ENCODE measurements around the gene PNMA6E.
"Not testable (repeated sequence)": the region's sequence is repeated elsewhere in the genome, so short reads cannot be mapped to it uniquely, and the experiment has no call there.

PNMA6E gene

DNA sequence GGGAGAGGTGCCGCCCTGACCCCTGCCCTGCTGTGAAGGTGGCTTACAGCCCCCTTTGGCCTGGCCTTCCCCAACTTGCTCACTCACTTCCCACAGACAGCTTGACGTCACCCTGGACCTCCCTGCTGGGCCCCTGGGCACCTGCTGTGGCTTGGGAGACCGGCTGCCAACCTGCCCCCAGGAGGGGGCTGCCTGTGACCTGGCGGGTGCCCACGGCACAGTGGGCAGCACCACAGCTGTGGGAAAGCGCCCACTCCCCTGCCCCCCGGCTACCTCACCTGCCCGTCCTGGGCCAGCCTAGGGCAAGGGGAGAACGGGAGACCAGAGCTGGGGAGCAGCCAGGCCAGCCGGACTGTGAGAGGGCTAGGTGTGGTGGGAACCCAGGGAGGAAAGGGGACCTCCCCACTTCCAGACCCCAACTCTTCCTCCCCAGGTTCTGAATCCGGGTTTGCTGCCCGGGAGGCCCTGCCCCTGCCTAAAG, 7.8 kb upstream of the PNMA6E start:
- DNase-seq (ENCODE audit: low read depth in 2 of 2), result no peak

DNA sequence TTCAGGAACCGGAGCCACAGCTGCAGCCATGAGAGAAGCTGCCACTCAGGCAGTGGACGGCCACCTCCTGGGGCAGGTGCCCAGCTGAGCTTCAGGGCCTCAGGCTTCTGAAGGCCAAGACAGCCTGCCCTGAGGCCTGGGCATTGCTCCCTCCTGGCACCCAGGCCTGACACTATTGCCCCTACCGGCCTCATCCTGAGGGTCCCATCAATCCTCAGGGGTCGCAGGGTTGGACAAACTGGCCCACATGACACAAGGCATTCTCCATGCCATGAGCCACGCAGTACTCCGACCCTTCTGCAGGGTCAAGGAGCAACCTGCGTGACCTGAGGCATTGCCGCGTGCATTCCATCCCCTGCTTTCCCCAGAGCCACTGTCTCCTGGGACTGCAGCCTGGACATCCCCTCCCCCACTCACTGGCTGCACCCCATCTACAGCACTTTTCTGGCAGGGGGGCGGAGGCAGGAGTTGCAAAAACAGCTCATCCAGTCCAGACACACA, 7.1 kb upstream of the PNMA6E start:
- no peak for DNase-seq (ENCODE audit: low read depth in 2 of 2)

DNA sequence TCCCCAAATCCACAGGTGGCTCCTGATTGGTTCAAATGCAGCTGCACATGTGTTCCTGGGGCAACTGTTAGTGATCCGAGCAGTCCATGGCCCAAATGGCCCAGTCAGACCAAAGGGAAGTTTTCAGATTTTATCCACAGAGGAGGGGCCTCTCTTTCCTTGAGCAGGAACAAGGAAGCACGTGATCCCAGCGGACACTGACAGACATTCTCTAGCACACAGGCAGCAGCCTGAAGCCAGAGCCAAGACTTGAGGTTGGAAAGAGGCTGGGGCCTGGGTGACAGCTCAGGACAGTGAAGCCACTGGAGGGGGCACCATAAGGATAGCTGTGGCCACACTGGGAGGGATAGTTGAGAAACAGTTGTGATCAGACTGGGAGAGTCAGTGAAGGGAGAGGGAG, 6.6 kb upstream of the PNMA6E start:
- no peak for DNase-seq (ENCODE audit: low read depth in 2 of 2)

DNA sequence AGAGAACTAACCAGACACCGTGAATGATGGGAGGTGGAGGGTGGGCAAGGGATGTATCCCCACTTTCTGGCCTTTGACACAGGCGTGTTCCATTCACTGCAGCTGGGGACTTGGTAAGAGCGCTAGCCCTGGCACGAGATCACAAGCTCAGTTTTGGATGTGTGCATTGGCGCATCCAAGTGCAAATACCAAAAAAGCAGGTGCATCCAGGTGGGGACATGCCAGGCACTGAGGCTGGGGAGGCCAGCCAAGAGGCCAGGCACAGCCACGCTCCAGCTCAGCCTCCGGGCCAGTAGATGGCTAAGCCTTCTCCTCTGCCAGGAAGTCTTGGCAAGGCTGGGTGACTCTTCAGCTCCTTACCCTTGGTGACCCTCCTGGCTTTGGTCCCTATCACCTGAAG, 5.8 kb upstream of the PNMA6E start:
- DNase-seq (ENCODE audit: low read depth in 2 of 2), result no peak

DNA sequence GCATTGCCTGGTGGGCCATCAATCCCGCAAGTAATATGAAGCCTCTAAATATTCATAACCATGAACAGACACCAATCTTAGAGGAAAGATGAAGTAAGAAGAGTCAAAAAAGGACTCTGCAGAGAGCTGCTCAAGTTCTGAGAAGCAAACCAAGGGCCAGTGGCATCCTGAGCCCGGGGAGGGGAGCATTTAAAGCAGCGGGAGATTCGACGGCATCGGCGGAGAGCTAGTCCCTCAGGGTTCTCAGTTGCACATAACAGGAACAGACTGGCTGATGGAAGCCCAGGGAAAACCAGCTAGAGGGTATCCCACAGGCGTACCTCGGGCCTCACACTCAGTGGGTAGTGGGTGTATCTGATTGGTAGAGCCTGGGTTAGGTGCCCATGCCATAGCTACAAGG, 4.9 kb upstream of the PNMA6E start:
- no peak for DNase-seq (ENCODE audit: low read depth in 2 of 2)

DNA sequence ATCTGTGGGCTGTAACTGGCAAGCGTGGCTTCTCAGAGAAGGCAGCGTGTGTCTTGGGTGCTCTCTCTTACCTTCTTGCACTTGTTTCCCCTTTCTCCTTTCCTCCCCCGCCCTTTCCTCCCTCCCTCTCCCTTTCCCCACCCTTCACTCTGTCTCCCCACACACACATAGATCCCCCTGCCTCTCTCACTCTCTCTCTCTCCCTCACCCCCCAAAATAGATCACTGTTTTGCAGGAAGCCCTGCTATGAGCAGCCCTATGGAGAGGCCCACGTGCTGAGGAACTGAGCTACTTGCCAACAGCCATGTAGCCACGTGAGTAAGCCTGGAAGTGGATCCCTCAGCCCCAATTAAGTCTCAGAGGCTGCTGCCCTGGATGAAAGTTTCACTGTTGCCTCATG, 4.3 kb upstream of the PNMA6E start:
- no peak for DNase-seq (ENCODE audit: low read depth in 2 of 2)

DNA sequence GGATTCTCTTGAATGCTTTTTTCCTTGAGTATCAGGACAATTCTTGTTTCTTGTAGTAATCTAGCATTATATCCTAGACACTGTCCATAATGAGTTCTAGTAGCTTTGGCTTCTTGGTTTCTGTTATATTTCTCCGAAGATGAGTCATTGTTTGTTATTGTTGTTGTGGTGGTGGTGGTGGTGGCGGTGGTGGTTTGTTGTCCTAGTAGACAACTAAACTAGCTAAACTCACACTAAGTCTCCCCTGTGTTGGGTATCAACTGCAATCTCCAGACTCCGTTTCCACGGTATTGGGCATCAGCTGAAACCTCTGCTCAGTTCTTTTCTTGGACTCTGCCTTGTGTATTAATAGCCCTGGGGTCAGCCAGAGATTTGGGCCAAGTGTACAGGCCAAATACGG, 3.2 kb upstream of the PNMA6E start:
- not testable (repeated sequence) for DNase-seq (ENCODE audit: low read depth in 2 of 2)

DNA sequence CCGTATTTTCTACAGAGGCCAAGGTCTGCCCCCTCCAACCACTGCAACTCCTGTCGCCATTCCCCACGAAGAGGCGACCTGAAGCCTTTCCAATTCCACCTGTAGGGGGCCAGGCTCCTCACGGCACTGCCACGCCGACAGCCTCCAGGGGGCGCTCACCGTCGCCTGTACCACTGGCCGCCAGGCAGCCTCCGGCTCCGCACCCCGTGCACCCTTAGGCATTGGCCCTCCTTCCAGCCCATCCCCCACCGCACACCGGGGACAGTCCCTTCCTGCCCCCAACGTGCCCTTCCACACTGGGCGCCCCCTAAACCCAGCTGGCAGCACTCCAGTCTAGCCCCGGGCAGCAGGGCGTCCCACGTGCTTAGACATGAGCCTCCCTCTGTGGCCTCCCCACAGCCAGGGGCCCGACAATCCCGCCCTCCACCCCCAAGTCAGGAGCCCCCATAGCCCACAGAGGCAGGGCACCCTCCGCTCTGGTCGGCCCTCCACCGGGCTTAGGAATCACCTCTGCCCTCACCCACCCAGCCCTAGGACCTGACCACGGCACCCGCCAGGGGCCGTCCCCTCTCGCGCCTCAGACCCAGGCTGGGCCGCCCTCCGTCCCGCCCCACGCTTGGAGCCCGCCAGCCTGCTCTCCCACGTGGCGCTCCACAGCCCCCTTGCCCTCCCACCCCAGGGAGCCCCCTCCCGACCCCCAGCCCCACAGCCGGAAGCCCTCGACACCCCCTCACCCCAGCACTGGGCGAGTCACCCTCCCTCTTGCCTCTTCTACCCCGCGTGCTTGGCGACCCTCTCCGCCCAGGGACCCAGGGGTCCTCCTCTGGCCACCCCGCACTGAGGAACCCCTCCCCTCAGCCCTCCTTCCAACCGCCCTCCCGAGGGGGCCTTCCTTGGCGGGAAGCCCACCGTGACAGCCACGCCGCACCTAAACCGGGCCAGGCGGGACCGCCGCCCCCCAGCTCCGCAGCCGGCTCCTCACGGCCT, 711 bp downstream of the PNMA6E start:
- peak; percentile 30 to 47 for DNase-seq (ENCODE audit: low read depth in 2 of 2)

DNA sequence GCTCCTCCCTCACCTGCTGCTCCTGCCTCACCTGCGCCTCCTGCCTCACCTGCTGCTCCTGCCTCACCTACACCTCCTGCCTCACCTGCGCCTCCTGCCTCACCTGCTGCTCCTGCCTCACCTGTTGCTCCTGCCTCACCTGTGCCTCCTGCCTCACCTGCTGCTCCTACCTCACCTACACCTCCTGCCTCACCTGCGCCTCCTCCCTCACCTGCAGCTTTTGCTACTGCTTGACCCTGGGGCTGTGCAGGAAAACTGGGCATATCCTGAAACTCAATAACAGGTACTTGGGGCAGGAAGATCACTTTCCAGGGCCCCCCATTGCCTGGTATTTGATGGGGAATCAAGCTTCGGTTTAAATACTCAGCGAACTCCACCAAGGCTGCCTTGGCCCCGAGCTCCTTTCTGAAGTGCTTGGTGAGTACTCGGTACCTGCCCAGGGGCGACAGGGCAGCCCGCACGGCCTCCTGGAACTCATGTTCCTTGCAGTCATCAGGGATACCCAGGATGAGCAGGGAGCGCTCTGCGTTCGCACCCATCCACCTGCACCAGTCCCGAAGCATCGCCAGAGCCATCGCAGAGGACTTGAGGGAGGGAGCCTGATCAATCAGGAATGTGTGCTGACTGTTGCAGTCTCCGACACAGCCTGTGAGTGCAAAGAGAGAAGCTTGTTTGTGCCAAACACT, 2.7 kb downstream of the PNMA6E start:
- no peak for DNase-seq (ENCODE audit: low read depth in 2 of 2)

DNA sequence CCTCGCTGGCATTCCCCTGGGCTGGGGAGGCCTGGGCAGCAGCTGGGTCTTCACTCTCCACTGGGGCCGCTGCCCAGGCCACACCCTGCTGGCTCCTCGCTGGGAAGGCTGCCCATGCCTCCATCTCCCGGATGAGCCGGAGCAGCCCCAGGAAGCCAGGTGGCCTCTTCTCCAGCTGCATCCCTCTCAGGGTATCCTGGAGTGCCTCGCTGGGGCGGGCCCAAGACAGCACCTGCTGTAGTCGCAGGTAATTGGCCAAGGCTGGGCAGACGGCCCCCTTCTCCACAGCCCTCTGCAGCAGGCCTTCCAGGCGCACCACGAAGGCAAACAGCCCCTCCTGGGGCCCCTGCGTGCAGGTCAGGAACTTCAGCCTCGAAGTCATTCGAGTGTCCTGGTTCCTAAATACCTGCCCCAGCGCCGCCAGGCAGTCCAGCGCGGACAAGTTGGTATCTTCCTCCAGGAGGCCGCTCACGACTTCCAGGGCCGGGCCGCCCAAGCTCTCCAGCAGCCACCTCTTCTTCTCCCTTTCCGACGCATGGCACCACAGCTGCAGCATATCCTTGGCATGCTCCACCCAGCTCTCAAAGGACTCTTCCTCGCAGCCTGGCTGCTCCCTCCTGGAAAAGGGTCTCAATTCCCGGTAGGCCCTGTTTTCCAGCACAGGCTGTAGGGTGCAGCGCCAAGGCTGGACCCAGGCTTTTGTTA, 3.7 kb downstream of the PNMA6E start:
- DNase-seq (ENCODE audit: low read depth in 2 of 2), result no peak

DNA sequence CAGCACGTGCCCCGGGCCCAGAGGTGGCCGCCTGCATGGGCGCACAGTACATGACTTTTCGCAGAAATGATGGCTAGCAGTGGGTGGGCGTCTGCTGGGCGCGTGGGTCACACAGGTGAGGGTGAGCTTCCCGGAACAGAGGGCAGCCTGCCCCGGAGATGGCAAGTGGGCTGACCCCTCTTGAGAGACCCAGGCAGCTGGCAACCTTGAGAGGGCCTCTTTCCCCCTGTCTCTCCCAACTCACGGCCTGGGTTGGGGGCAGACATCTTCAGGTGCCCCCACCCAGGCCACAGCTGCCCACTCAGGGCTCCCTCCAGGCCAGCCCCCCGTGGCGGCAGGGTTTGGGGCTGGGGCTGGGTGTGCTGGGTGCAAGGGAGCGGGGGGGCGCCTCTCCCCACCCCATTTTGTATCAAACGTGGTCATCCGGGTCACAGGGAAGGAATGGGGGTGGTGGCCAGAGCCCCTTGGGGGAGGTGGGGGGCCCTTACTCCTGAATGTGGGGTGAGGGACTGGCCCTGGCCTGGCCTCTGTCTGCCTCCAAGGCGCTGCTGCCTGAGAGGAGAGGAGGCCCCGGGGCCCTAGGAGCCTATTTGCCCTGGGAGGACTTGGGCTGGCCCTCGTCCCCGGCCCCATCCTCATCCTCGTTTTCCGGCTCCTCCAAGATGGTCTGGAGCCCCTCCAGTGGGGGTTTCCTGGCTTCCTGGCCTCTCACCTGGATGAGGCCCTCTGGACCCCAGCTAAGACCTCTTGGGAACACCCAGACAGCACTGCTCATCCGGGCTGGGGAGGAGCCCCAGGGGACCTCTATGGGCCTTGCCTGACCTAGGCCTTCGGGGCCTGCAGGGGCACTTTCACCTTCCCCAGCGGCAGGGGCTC, 4.6 kb downstream of the PNMA6E start:
- DNase-seq (ENCODE audit: low read depth in 2 of 2), result no peak

DNA sequence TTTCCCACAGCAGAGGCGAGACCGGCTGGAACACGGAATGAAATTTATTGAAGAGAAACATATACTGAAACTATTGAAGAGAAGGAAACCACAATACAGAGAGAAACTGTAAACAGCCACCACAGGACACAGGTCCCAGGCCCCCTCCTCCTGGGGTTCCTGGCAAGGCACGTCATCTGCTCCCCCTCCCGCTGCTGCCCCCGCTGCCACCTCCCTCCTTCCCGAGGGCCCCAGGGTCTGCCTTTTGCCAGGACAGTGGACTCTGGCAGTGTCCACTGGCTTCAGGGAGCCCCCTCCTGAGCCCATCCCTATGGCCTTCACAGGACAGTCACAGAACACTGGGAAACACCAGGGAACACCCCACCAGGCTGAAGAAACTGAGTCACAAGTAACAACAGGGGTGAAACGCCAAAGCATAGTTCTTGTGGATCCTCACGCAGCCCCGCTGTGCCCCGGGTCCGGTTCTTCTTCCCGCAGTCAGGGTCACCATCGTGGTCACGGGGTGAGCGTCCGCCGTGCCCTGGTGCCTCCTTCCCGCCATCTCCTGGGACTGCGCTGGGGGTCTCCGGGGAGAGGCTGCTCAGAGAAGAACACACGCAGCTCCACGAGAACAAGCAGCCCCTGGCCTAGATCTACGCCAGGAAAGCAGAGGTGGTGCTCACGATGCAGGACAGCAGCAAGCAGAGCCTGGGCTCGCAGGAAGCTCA, 5.4 kb downstream of the PNMA6E start:
- no peak for DNase-seq (ENCODE audit: low read depth in 2 of 2)

DNA sequence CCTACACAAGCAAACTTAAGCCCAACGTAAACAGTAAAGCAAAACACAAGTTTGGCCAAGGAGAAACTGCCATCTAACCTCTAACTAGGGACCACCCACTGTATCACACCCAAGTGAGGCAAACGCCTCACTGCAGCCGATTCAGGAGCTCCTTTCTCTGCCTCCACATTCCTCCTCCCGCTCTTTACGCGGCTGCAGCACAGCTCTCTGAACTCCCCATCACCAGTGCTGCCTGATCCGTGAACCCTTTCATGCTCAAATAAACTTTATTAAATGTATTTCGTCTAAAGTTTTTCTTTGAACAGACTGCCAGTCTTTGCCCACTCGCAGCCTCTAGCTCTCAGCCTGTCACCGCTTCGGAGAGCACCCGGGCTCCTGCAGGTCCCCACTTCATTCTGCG, 6.5 kb downstream of the PNMA6E start:
- no peak for DNase-seq (ENCODE audit: low read depth in 2 of 2)

DNA sequence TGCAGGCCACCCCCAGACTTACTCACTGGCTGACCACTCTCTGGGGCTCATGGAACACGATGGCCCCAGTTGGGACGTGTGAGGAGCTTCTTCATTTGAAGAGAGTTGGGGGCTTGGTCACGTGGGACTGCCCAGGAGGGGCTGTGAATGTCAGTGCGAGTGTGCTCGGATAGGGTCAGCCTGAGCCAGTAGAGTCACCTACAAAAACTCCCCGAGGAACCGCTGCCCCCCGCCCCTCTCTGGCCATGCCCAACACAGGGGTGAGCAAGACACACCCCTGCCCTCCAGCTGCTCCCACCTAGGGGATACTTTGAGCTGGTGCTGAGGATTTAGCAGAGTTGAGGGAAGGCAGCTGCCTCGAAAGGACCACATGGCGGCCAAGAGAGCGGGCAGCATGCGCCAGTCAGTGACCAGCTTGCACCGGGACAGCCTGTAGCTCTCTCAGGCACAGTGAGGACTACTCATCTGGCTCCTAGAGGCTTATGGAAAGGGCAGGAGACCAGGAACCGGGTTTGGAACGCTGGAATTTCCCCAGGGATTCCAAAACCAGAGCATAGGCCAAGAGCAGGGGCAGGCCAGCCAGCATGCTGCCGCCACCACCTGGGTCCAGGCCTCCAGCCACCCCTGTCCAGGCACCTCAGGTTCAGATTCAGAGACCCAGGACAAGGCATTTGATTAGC, 8.4 kb downstream of the PNMA6E start:
- DNase-seq (ENCODE audit: low read depth in 2 of 2), result no peak

DNA sequence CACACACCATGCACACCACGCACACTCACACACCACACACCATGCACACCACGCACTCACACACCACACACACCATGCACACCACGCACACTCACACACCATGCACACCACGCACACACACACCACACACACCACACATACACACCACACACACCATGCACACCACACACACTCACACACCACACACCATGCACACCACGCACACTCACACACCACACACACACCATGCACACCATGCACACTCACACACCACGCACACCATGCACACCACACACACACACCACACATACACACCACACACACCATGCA, 11.7 kb downstream of the PNMA6E start:
- not testable (repeated sequence) for DNase-seq (ENCODE audit: low read depth in 2 of 2)

DNA sequence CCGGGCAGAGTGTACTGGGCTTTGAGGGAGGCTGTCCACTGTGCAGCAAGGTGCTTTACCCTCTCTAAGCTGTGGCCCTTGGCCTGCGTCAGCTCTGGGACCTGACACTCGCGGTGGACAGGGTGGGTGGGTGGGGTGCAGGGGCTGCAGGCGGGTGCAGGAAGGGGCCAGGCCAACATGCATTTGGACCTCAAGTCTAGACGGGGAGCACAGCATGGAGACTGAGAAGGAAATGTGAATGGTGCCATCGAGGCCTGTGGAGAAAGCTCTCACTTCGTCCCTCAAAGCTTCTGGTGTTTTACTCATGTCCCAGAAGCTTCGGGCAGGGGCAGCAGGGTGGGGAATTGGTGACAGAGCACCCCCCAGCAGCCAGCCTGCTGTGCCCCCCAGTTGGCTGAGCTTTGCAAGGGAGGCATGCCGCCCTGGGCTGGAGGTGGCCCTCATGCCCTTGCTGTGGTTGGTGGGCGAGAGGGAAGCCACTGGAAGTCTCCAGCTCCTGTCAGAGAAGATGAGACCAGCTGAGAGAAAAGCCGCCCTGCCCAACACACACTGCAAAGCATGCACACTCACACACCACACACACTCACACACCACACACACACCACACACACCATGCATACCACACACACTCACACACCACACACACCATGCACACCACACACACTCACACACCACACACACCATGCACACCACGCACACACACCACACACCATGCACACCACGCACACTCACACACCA, 12.3 kb downstream of the PNMA6E start:
- DNase-seq (ENCODE audit: low read depth in 2 of 2), result no peak

DNA sequence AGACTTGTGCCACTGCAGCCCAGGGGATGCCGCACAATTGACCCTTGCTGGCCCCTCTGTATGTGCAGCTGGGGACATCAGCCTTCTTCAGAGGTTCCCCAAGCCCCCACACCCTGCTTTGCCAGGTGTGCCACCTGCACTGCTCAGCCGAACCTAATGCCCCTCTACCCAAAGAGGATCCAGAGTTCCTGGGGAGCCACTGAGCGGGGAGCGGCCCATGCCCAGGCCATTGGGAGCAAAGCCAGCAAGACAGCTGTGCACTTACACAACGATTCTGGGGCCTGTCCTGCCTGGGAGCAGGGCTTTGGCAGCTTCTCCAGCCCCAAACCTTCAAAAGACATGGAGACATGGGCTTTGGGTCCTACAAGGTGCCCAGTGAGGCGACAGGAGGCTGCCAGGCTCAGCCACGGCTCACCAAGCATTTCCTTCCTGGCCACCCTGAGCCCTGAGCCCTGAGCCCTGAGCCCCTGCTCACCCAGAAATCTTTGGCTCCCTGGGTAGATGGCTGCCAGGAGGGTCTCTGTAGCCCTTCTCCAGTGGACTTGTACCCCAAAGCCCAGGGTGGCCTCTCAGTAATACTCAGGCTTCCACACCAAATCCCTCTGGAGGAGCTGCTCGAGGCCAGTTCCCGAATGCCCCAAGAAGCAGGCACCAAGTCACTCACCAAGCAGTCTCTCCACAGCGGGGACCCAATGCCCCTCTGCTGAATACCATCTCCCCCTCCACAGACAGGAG, 13.0 kb downstream of the PNMA6E start:
- no peak for DNase-seq (ENCODE audit: low read depth in 2 of 2)

DNA sequence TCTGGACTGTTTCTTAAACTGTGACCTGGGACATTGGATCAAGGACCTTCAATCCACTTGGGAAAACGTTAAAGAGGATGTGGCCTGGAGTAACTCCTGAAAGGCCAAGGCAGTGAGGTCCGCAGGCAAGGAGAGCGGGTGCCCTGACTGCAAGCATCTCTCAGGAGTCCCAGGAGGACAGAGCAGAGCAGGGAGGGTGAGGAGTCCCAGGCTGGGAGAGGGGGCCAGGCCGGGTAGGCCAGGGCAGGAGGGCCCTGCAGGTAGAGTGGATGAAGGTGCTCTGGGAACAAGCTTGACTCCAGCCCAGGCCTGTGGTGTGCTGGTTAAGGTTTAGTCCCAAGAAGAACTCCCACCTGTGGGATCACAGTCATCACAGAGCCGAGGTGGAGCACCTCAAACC, 13.8 kb downstream of the PNMA6E start:
- no peak for DNase-seq (ENCODE audit: low read depth in 2 of 2)

DNA sequence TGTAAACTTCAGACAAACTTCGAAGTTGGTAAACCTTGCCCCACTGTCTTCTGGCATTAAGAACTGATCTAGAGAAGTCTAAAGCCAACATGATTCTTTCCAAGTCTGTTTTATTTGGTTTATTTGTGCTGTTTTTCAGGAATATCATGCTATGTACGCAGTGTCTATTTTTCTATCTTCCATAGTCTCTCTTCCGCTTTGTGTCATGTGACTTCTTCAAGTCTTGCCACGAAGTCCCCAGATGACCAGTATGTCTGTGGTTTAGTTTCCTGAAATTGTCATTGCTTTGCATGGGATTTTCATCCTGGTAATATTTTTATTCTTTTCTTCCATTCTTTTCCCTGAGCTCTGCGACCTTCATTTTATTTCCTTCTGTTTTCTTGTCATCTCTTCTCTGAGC, 15.1 kb downstream of the PNMA6E start:
- no peak for DNase-seq (ENCODE audit: low read depth in 2 of 2)
